Measurements from ENCODE around the gene CD24.

GRCh38 chr6:106988664-106989063 lies 14.1 kb upstream of the CD24 start:
- TF ChIP-seq EZH2phosphoT487 (IDR thresholded peaks at IDR 0.05; ENCODE audit: insufficient read depth, low read depth) (no peak), EZH2 (IDR thresholded peaks at IDR 0.05; ENCODE audit: insufficient read depth, poor library complexity, severe bottlenecking) (no peak)

All from GM23248 (cell line).